ENCODE data around the gene ITPA. TPM values are rescaled to one million over a fixed set of nuclear protein-coding genes. Genes with fewer than 3 reads are reported as not detected.
A peak's percentile ranks its signal among the peaks of the same experiment; 100 is the strongest.
"Not testable (repeated sequence)": the region's sequence is repeated elsewhere in the genome, so short reads cannot be mapped to it uniquely, and the experiment has no call there.

Gene ITPA
- total RNA-seq, 2 experiments from 2014 or later = 44.3 to 44.4 TPM

GRCh38 chr20:3199976-3200755 lies 9.1 kb upstream of the ITPA start:
- Mint-ChIP-seq H3K27me3 (no peaks in the 10 kb centered on the region), H3K4me3 (no peak overlapping the region), H3K9me3 (no peaks in the 10 kb centered on the region), H3K36me3 (peaks cover 31% of the 10 kb centered on the region), H3K27ac (no peak overlapping the region), H3K4me1 (peaks cover 9% of the 10 kb centered on the region)
- POLR2A ChIA-PET = interaction anchor here (0.7 to 1.8 kb wide), 2 partner anchors 39 to 43 kb away, joined by 3 to 4 read pairs; no protein-coding TSS in a partner anchor
- DNase-seq (no peak), ATAC-seq (ENCODE audit: low read depth) (no peak)

GRCh38 chr20:3202965-3203314 lies 6.4 kb upstream of the ITPA start:
- peak overlapping the region; percentile 95 for H3K4me3 Mint-ChIP-seq
- H3K27ac Mint-ChIP-seq = no peak overlapping the region
- no peaks in the 10 kb centered on the region for H3K27me3 Mint-ChIP-seq
- DNase-seq (no peak), ATAC-seq (ENCODE audit: low read depth) (no peak)
- peaks cover 23% of the 10 kb centered on the region for H3K36me3 Mint-ChIP-seq
- H3K9me3 Mint-ChIP-seq = no peaks in the 10 kb centered on the region
- H3K4me1 Mint-ChIP-seq = peaks cover 4% of the 10 kb centered on the region
- POLR2A ChIA-PET = interaction anchor here (0.8 to 1.5 kb wide), 5 partner anchors 20 to 216 kb away, joined by 3 to 8 read pairs (median 6); partner anchors contain the start of genes FASTKD5 and UBOX5

GRCh38 chr20:3203315-3204123 lies 5.8 kb upstream of the ITPA start:
- Mint-ChIP-seq H3K4me1 (peaks cover 4% of the 10 kb centered on the region), H3K4me3 (peak overlapping the region; percentile 95), H3K27ac (peak overlapping the region; percentile 94), H3K36me3 (peaks cover 23% of the 10 kb centered on the region), H3K9me3 (no peaks in the 10 kb centered on the region), H3K27me3 (no peaks in the 10 kb centered on the region)
- ATAC-seq (ENCODE audit: low read depth) = peak; percentile 32
- POLR2A ChIA-PET = interaction anchor here (0.5 to 1.5 kb wide), 9 partner anchors 14 to 1660 kb away, joined by 3 to 8 read pairs (median 3); partner anchors contain the start of genes FASTKD5, SLC4A11 and UBOX5
- DNase-seq = peak; percentile 57

GRCh38 chr20:3204124-3204794 lies 5.0 kb upstream of the ITPA start, which contains the start of gene DDRGK1:
Gene DDRGK1, minus strand, starts transcription at chr20:3204682. Its CDS starts 55 bp downstream, at chr20:3204627.
- no peaks in the 10 kb centered on the region for H3K9me3 Mint-ChIP-seq
- ATAC-seq (ENCODE audit: low read depth) (peak; percentile 90), DNase-seq (peak; percentile 95)
- H3K36me3 Mint-ChIP-seq = peaks cover 16% of the 10 kb centered on the region
- H3K4me3 Mint-ChIP-seq = peak within 1 kb of the TSS; percentile 95
- H3K27me3 Mint-ChIP-seq = no peaks in the 10 kb centered on the region
- peaks cover 8% of the 10 kb centered on the region for H3K4me1 Mint-ChIP-seq
- POLR2A ChIA-PET = interaction anchor here (0.5 to 1.5 kb wide), 8 partner anchors 14 to 1660 kb away, joined by 3 to 8 read pairs (median 3); partner anchors contain the start of genes FASTKD5, SLC4A11 and UBOX5
- H3K27ac Mint-ChIP-seq = peak within 1 kb of the TSS; percentile 94

GRCh38 chr20:3208786-3209256 lies 477 bp upstream of the ITPA start:
- peak overlapping the region; percentile 88 for H3K4me3 Mint-ChIP-seq
- POLR2A ChIA-PET = interaction anchor here (0.6 to 3.7 kb wide), 6 partner anchors 11 to 531 kb away, joined by 3 to 15 read pairs (median 4); partner anchors contain the start of genes FASTKD5, SLC4A11 and UBOX5
- no peaks in the 10 kb centered on the region for H3K9me3 Mint-ChIP-seq
- no peaks in the 10 kb centered on the region for H3K27me3 Mint-ChIP-seq
- no peak for DNase-seq
- peaks cover 4% of the 10 kb centered on the region for H3K36me3 Mint-ChIP-seq
- H3K27ac Mint-ChIP-seq = peak overlapping the region; percentile 92
- H3K4me1 Mint-ChIP-seq = peaks cover 14% of the 10 kb centered on the region
- ATAC-seq (ENCODE audit: low read depth) = peak; percentile 6

GRCh38 chr20:3209946-3210317 lies 634 bp downstream of the ITPA start:
- Mint-ChIP-seq H3K9me3 (no peaks in the 10 kb centered on the region), H3K27me3 (no peaks in the 10 kb centered on the region), H3K36me3 (peaks cover 6% of the 10 kb centered on the region), H3K4me3 (peak overlapping the region; percentile 88), H3K27ac (peak overlapping the region; percentile 92), H3K4me1 (peaks cover 12% of the 10 kb centered on the region)
- peak; percentile 24 for ATAC-seq (ENCODE audit: low read depth)
- POLR2A ChIA-PET = interaction anchor here (0.5 to 3.7 kb wide), 7 partner anchors 10 to 337 kb away, joined by 3 to 15 read pairs (median 4); partner anchors contain the start of genes FASTKD5, SLC4A11 and UBOX5
- no peak for DNase-seq

GRCh38 chr20:3210346-3210745 lies 1.0 kb downstream of the ITPA start:
- POLR2A ChIA-PET = interaction anchor here (1.2 to 3.7 kb wide), 3 partner anchors 13 to 52 kb away, joined by 3 to 15 read pairs (median 5); partner anchors contain the start of genes FASTKD5, SLC4A11 and UBOX5
- H3K27me3 Mint-ChIP-seq = no peaks in the 10 kb centered on the region
- DNase-seq (no peak), ATAC-seq (ENCODE audit: low read depth) (no peak)
- H3K9me3 Mint-ChIP-seq = no peaks in the 10 kb centered on the region
- H3K4me3 Mint-ChIP-seq = peak overlapping the region; percentile 88
- peak overlapping the region; percentile 56 for H3K27ac Mint-ChIP-seq
- peaks cover 6% of the 10 kb centered on the region for H3K36me3 Mint-ChIP-seq
- H3K4me1 Mint-ChIP-seq = peaks cover 12% of the 10 kb centered on the region

GRCh38 chr20:3213226-3213625 lies 3.9 kb downstream of the ITPA start:
- ATAC-seq (ENCODE audit: low read depth) = no peak
- H3K27me3 Mint-ChIP-seq = no peaks in the 10 kb centered on the region
- no peak overlapping the region for H3K27ac Mint-ChIP-seq
- no peak overlapping the region for H3K4me3 Mint-ChIP-seq
- H3K4me1 Mint-ChIP-seq = peaks cover 12% of the 10 kb centered on the region
- no peaks in the 10 kb centered on the region for H3K9me3 Mint-ChIP-seq
- POLR2A ChIA-PET = no interaction called here
- H3K36me3 Mint-ChIP-seq = peaks cover 6% of the 10 kb centered on the region
- no peak for DNase-seq

GRCh38 chr20:3215359-3215917 lies 6.1 kb downstream of the ITPA start:
- H3K4me1 Mint-ChIP-seq; H3K36me3 Mint-ChIP-seq; ATAC-seq (ENCODE audit: low read depth); H3K27me3 Mint-ChIP-seq; POLR2A ChIA-PET; H3K27ac Mint-ChIP-seq; H3K4me3 Mint-ChIP-seq; H3K9me3 Mint-ChIP-seq; DNase-seq: not testable (repeated sequence)

- Mint-ChIP-seq H3K9me3 (no peaks in the 10 kb centered on the region), H3K4me1 (peaks cover 9% of the 10 kb centered on the region), H3K4me3 (no peak overlapping the region), H3K27me3 (no peaks in the 10 kb centered on the region), H3K27ac (no peak overlapping the region), H3K36me3 (peaks cover 8% of the 10 kb centered on the region)
- POLR2A ChIA-PET = interaction anchor here (0.6 to 2.1 kb wide), 5 partner anchors 9 to 164 kb away, joined by 3 to 8 read pairs (median 5); partner anchors contain the start of gene ITPA
- ATAC-seq (ENCODE audit: low read depth) (peak; percentile 69), DNase-seq (peak; percentile 89)
Observed at GRCh38 chr20:3218307-3218988, 9.2 kb downstream of the ITPA start.

GRCh38 chr20:3221398-3222226 lies 12.3 kb downstream of the ITPA start:
- Mint-ChIP-seq H3K4me3 (no peak overlapping the region), H3K4me1 (peaks cover 12% of the 10 kb centered on the region), H3K27ac (no peak overlapping the region), H3K9me3 (no peaks in the 10 kb centered on the region), H3K27me3 (no peaks in the 10 kb centered on the region), H3K36me3 (peaks cover 6% of the 10 kb centered on the region)
- no peak for DNase-seq
- POLR2A ChIA-PET = interaction anchor here (0.7 kb wide), 1 partner anchor 87 kb away, joined by 5 read pairs; no protein-coding TSS in a partner anchor
- no peak for ATAC-seq (ENCODE audit: low read depth)

Data from activated naive CD8-positive, alpha-beta T cell treated with anti-CD3 and anti-CD28 coated beads, Interleukin-2, amount 10 ng/mL, durations not matched to agents 7 days and 5 days (primary cell).